ENCODE measurements around the gene VPS39. TPM values are rescaled to one million over a fixed set of nuclear protein-coding genes. Genes with fewer than 3 reads are reported as not detected.

The VPS39 gene
- total RNA-seq, 1 donor from 2014 or later, result 76.8 TPM

DNA sequence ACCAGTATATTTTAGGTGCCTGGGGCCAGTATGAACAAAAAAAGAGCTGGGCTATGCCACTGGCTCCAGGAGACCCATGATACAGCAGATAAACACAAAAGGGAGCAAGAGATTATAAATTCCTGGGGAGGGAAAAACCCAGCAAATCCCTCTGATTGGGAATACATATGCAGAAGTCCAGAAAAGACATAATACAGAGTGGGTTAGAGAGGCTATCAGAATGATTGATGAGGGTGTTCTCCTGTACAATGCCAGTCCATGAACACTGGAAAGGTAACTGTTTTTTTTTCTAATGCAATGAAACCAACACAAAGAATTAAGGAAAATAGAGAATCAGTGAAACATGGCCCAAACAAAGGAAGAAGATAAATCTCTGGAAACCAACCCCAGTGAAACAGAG is 5.4 kb upstream of the VPS39 start:
- Mint-ChIP-seq H3K4me1 (ENCODE audit: unreplicated experiment) (no peaks in the 10 kb centered on the region), H3K9me3 (no peaks in the 10 kb centered on the region), H3K36me3 (peaks cover 27% of the 10 kb centered on the region), H3K27me3 (no peaks in the 10 kb centered on the region), H3K27ac (no peak overlapping the region), H3K4me3 (no peak overlapping the region)
- TF ChIP-seq, protein P1, sequence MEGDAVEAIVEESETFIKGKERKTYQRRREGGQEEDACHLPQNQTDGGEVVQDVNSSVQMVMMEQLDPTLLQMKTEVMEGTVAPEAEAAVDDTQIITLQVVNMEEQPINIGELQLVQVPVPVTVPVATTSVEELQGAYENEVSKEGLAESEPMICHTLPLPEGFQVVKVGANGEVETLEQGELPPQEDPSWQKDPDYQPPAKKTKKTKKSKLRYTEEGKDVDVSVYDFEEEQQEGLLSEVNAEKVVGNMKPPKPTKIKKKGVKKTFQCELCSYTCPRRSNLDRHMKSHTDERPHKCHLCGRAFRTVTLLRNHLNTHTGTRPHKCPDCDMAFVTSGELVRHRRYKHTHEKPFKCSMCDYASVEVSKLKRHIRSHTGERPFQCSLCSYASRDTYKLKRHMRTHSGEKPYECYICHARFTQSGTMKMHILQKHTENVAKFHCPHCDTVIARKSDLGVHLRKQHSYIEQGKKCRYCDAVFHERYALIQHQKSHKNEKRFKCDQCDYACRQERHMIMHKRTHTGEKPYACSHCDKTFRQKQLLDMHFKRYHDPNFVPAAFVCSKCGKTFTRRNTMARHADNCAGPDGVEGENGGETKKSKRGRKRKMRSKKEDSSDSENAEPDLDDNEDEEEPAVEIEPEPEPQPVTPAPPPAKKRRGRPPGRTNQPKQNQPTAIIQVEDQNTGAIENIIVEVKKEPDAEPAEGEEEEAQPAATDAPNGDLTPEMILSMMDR (conservative IDR thresholded peaks at IDR 0.05), result no peak
- DNase-seq (ENCODE audit: extremely low spot score, unreplicated experiment), result no peak

DNA sequence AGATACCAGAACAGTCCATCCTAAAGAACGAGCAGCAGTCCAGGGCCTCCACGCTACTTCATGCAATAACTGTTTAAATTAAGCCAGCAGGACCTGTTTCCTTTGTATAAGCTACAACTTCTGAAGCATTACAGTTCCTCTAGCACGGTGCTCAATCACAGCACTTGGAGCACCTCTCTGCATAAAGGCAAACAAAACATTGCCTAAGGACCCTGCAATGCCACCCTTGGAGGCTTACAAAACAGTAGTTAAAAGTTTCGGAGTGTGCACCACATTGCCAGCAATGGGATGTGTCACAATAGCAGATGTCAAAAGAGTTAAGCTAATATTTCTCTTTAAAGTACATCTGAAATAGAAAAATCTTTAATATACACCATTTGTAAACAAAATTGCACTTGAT is 2.6 kb upstream of the VPS39 start:
- Mint-ChIP-seq H3K27ac (no peak overlapping the region), H3K4me3 (no peak overlapping the region), H3K9me3 (peaks cover 4% of the 10 kb centered on the region), H3K36me3 (peaks cover 15% of the 10 kb centered on the region), H3K27me3 (no peaks in the 10 kb centered on the region), H3K4me1 (ENCODE audit: unreplicated experiment) (peaks cover 20% of the 10 kb centered on the region)
- TF ChIP-seq, protein P1 (conservative IDR thresholded peaks at IDR 0.05), result no peak
- no peak for DNase-seq (ENCODE audit: extremely low spot score, unreplicated experiment)

DNA sequence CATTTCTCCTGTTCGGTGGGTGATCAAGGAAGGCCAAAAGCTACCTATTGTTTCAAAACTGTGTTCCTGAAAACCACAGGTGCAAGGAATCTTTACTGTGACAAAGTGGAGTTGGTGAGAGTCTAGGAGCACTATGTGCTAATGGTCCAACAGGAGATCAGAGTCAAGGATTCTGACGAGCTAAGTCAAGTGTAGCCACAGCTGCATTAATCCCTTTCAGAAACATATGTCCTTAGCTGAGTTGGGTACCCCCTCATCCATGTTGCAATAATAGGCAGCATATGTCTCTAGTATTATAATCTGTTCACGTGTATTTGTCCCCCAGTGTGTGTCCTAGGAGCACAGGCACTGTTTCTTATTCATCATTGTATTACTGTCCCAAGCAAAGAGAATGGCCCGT is 1.7 kb downstream of the VPS39 start:
- Mint-ChIP-seq H3K4me1 (ENCODE audit: unreplicated experiment) (peaks cover 29% of the 10 kb centered on the region), H3K36me3 (peaks cover 7% of the 10 kb centered on the region), H3K9me3 (peaks cover 4% of the 10 kb centered on the region), H3K4me3 (peak overlapping the region; percentile 96), H3K27me3 (no peaks in the 10 kb centered on the region), H3K27ac (no peak overlapping the region)
- TF ChIP-seq, protein P1 (conservative IDR thresholded peaks at IDR 0.05), result no peak
- no peak for DNase-seq (ENCODE audit: extremely low spot score, unreplicated experiment)

DNA sequence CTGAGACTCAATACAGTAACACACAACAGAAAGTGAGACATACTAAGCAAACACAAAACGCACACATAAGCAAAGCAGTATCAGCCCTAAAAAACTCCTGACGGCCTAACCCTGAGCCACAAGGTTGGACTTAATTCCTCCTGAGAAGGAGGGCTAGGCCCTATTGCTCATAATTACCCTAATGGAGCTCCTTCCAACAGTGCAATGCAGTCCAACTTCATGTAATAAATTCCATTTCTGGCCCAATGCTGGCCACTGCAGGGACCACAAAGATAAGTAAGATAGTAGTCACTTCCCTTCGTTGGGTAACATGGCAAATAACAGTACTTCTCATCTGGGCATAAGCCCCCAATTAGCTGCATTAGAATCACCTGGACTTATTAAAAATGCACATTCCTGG is 4.2 kb downstream of the VPS39 start:
- TF ChIP-seq, protein P1 (conservative IDR thresholded peaks at IDR 0.05), result no peak
- no peaks in the 10 kb centered on the region for H3K27me3 Mint-ChIP-seq

DNA sequence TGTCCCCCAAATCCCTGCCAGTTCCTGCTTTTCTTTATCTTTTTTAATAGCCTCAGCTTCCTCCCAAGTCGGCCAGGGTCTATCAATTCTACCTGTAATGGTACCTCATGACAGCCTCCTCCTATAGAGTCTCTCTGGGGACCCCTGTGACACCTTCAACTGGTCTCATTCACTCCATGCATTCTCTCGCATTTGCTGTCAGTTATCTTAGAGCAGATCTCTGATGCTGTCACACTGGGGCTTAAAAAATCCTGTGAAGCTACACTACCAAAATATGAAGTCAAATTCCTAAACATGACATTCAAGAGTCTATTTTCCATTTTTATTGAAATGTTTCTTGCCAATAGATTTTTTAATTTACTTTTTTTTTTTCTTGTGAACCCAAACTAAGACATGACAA is 5.5 kb downstream of the VPS39 start:
- Mint-ChIP-seq H3K27me3 (no peaks in the 10 kb centered on the region), H3K9me3 (no peaks in the 10 kb centered on the region), H3K4me1 (ENCODE audit: unreplicated experiment) (peaks cover 25% of the 10 kb centered on the region), H3K36me3 (peaks cover 15% of the 10 kb centered on the region), H3K4me3 (no peak overlapping the region), H3K27ac (peak overlapping the region; percentile 22)
- DNase-seq (ENCODE audit: extremely low spot score, unreplicated experiment), result no peak
- TF ChIP-seq, protein P1 (conservative IDR thresholded peaks at IDR 0.05), result no peak

More for the DNA sequence above, 4.2 kb downstream of the VPS39 start:
- H3K36me3 Mint-ChIP-seq, result peaks cover 17% of the 10 kb centered on the region
- no peak for DNase-seq (ENCODE audit: extremely low spot score, unreplicated experiment)
- H3K4me1 Mint-ChIP-seq (ENCODE audit: unreplicated experiment), result peaks cover 29% of the 10 kb centered on the region
- no peak overlapping the region for H3K4me3 Mint-ChIP-seq
- peaks cover 4% of the 10 kb centered on the region for H3K9me3 Mint-ChIP-seq
- H3K27ac Mint-ChIP-seq, result no peak overlapping the region

DNA sequence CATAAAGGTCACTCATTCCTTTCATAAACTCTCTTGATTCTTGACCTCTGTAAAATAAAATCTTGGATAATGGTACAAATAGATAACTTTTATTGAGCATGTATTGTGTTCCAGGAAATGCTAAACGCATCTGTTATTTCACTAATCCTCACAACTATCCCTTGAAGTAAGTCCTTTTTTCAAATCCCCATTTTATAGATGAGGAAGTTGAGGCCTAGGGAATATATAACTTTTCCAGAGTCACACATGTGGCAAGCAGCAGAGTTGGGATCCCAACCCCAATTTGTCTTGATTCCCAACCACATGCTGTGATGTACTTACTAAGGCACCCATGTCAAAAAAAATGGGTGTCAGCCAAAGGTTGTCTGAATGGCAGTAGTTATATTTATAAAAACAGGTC is 6.3 kb downstream of the VPS39 start:
- Mint-ChIP-seq H3K27ac (no peak overlapping the region), H3K27me3 (no peaks in the 10 kb centered on the region), H3K4me1 (ENCODE audit: unreplicated experiment) (peaks cover 19% of the 10 kb centered on the region), H3K36me3 (peaks cover 16% of the 10 kb centered on the region), H3K9me3 (no peaks in the 10 kb centered on the region), H3K4me3 (no peak overlapping the region)
- TF ChIP-seq, protein P1 (conservative IDR thresholded peaks at IDR 0.05), result no peak
- DNase-seq (ENCODE audit: extremely low spot score, unreplicated experiment), result no peak
